Effector memory CD8-positive, alpha-beta T cell (primary cell): ENCODE results near the gene FOXF2.
A peak's percentile ranks its signal among the peaks of the same experiment; 100 is the strongest.
"Not testable (repeated sequence)": the region's sequence is repeated elsewhere in the genome, so short reads cannot be mapped to it uniquely, and the experiment has no call there.

Experiments used
- ATAC-seq: fragments of 150-1000 bp; cut with Tn5 transposase; replicated peaks from 2 replicates; pipeline ENCODE4 v1.10.0; 2021; ENCODE audit warnings: mild to moderate bottlenecking, moderate library complexity
- DNase-seq, 3 experiments: peaks; one replicate each; pipeline ENCODE4 v3.0.0; 2021
- H3K27ac Mint-ChIP-seq, 2 donors: one replicate each; pipeline ENCODE4 v1.8.0; 2022; ENCODE audit warnings: mild to moderate bottlenecking in 2 of 2, mixed read lengths in 2 of 2, moderate library complexity in 2 of 2
- H3K27me3 Mint-ChIP-seq, 2 donors: one replicate each; pipeline ENCODE4 v1.8.0; 2022; ENCODE audit warnings: mixed read lengths in 2 of 2
- H3K36me3 Mint-ChIP-seq: one replicate; pipeline ENCODE4 v1.8.0; 2022; ENCODE audit warnings: mild to moderate bottlenecking, moderate library complexity, mixed read lengths; ENCODE audit not compliant: insufficient read depth
- H3K4me1 Mint-ChIP-seq, 2 donors: one replicate each; pipeline ENCODE4 v1.8.0; 2022; ENCODE audit warnings: low read depth in 2 of 2, mixed read lengths in 2 of 2
- H3K4me3 Mint-ChIP-seq, 2 donors: one replicate each; pipeline ENCODE4 v1.8.0; 2022; ENCODE audit warnings: mild to moderate bottlenecking in 2 of 2, mixed read lengths in 2 of 2, moderate library complexity in 2 of 2
- H3K9me3 Mint-ChIP-seq, 2 donors: one replicate each; pipeline ENCODE4 v1.8.0; 2022; ENCODE audit warnings: mixed read lengths in 2 of 2
- total RNA-seq, 9 experiments: gene quantifications; one replicate each; lab custom pipeline; 2026; lab: John Stamatoyannopoulos, UW

Gene FOXF2
- total RNA-seq, result 0 to 1.2 (median 0) reads per million in 9 experiments

DNA sequence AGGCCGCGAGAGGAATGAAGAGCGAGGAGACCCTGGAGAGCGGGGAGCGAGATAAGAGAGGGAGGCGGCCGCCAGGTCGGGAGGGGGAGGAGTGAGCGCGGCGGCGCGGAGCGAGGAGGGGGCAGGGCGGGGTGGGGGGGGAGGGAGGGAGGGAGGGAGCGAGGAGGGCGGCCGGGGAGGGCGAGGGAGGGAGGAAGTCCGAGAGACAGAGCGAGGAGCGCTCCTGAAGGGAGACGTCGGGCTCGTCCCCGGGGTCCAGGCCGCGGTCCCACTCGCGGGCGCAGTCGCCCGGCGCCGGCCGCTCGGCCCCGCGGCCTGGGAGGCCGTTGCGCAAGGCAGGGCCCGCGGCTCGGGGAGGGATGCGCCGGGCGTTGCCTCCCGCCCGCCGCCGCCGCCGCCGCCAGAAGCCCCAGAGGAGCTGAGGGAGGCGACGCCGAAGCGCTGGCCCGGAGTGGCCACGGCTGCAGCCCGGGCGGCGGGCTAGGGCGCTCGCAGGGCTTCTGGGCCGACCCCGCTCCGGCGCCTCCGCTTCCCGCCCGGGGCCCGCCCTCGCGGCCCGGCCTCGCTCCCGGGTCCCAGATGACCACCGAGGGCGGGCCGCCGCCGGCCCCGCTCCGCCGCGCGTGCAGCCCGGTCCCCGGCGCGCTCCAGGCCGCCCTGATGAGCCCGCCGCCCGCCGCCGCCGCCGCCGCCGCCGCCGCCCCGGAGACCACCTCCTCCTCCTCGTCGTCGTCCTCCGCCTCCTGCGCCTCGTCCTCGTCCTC lies at the start of gene FOXF2:
Gene FOXF2, plus strand, starts transcription at position 208 of the 764 bp plus-strand sequence. Its CDS starts 372 bp downstream, at position 580.
- peaks cover 6% of the 10 kb centered on the region for H3K36me3 Mint-ChIP-seq
- H3K4me1 Mint-ChIP-seq, result peaks cover 15 to 17% of the 10 kb centered on the region in 2 donors
- ATAC-seq (no peak), DNase-seq (no peak)
- H3K27ac Mint-ChIP-seq, result peak within 1 kb of the TSS in 1 of 2 donors; percentile 41
- peaks cover 69 to 94% of the 10 kb centered on the region in 2 donors for H3K27me3 Mint-ChIP-seq
- H3K4me3 Mint-ChIP-seq, result peak within 1 kb of the TSS; percentile 77 to 81
- no peaks in the 10 kb centered on the region for H3K9me3 Mint-ChIP-seq

DNA sequence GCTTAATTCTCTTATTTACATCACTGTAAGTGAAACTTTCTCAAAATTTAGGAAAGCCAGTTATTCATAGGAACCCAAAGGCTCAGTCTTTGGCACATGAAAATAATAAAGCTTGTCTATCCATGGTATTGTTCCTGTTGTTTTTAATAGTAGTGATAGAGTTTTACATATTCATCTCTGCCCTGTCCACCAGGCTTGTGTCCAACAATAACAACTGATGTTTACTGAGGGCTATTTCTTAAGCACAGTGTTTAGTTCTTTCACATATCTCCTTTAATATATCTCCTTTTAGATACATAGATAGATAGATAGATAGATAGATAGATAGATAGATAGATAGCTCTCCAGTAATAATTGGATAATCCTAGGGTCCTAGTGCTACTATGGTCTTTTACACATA lies 43.3 kb upstream of the FOXF2 start:
- H3K4me1 Mint-ChIP-seq, result no peaks in the 10 kb centered on the region
- H3K27ac Mint-ChIP-seq, result no peak overlapping the region
- DNase-seq, result no peak
- no peak for ATAC-seq
- no peak overlapping the region for H3K4me3 Mint-ChIP-seq
- H3K36me3 Mint-ChIP-seq, result no peaks in the 10 kb centered on the region
- peaks cover 57% of the 10 kb centered on the region in 2 donors for H3K27me3 Mint-ChIP-seq
- peaks cover 2 to 9% of the 10 kb centered on the region in 2 donors for H3K9me3 Mint-ChIP-seq

DNA sequence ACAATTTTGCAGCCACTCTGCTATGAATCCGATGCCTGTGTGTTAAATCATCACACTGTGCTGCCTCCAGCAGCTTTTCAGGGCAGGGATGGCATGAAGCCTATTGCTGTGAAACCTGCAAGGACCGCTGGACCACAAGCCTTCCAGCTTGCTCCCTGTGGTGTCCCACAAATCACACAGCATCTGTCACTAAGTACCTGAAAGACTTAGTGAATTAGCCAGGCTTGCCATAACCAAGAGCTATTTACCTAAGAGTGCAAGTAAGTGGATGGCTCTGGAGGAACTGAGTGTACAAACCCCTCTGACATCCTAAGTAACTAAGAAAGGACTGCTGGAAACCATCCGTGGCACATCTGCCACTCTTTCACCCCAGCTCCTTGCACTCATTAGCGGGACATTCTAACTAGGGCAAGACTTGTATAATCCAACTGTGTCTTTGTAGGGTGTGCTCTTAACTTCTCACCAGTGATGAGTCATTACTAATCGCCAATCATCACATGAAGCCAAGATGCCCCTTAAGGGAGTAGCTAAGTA lies 42.8 kb upstream of the FOXF2 start:
- DNase-seq (no peak), ATAC-seq (no peak)
- no peaks in the 10 kb centered on the region for H3K36me3 Mint-ChIP-seq
- H3K4me1 Mint-ChIP-seq, result no peaks in the 10 kb centered on the region
- peaks cover 55 to 57% of the 10 kb centered on the region in 2 donors for H3K27me3 Mint-ChIP-seq
- H3K27ac Mint-ChIP-seq, result no peak overlapping the region
- peaks cover 7 to 11% of the 10 kb centered on the region in 2 donors for H3K9me3 Mint-ChIP-seq
- H3K4me3 Mint-ChIP-seq, result no peak overlapping the region

DNA sequence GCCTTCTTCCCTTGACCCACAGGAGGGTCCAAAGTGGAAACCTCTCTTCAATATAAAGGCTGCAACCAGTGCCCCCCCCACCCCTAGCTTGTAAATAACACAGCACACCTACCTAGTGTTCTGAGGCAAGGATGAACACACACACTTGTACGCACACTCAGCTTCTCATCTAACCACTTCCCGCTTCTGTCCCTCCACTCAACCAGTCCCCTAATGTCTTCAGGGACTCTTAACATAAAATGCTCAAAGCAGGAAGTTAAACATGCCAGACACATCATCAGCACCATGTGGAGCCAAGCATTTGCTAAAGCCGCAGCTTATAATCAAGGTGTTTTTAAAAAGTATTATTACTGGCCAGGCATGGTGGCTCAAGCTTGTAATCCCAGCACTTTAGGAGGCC lies 42.2 kb upstream of the FOXF2 start:
- Mint-ChIP-seq H3K9me3 (peaks cover 11% of the 10 kb centered on the region in 2 donors), H3K27me3 (peaks cover 57% of the 10 kb centered on the region in 2 donors), H3K4me1 (no peaks in the 10 kb centered on the region), H3K27ac (no peak overlapping the region), H3K4me3 (no peak overlapping the region), H3K36me3 (no peaks in the 10 kb centered on the region)
- ATAC-seq (no peak), DNase-seq (no peak)

DNA sequence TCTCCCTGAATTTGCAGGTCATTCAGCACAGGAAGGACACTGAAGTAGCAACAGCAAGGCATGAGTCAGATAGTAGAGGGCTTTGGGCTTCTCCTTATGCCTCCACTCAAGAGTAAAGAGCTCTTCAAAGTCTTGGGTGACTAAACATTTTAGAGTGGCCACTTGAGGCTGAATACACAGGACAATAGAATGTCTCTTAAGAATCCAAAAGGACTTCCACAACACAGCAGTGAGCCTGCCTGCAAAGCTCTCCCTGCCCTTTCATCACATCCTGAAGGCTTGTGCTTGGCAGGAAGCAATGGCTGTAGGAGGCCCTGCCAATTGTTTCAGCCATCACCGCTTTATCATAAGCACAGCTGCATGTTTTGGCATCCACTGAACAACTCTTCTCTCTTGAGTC lies 40.7 kb upstream of the FOXF2 start:
- H3K4me3 Mint-ChIP-seq, result no peak overlapping the region
- H3K27me3 Mint-ChIP-seq, result peaks cover 60 to 72% of the 10 kb centered on the region in 2 donors
- no peak overlapping the region for H3K27ac Mint-ChIP-seq
- H3K4me1 Mint-ChIP-seq, result no peaks in the 10 kb centered on the region
- H3K36me3 Mint-ChIP-seq, result no peaks in the 10 kb centered on the region
- no peak for ATAC-seq
- DNase-seq, result no peak
- H3K9me3 Mint-ChIP-seq, result peaks cover 11% of the 10 kb centered on the region in 2 donors

DNA sequence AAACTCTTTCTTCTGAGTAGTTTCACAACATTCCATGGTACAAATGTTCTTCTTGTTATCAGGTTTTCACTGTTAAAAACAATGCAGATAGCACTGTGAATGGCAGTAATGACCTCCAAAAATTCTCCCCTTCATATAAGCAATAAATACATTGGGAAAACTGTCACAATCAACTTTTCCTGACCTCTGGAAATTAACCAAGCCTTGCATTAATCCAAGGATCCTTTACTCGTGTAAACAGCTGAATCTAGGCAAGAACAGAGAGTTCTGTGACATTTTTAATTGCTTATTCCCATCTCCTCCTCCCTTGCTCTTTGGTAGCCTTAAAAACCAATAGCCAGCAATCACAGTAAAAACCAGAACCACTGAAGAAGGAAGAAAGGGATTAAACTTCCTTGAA lies 39.7 kb upstream of the FOXF2 start:
- no peaks in the 10 kb centered on the region for H3K36me3 Mint-ChIP-seq
- no peak overlapping the region for H3K27ac Mint-ChIP-seq
- no peak overlapping the region for H3K4me3 Mint-ChIP-seq
- peaks cover 59 to 80% of the 10 kb centered on the region in 2 donors for H3K27me3 Mint-ChIP-seq
- ATAC-seq, result no peak
- H3K9me3 Mint-ChIP-seq, result peaks cover 5 to 11% of the 10 kb centered on the region in 2 donors
- H3K4me1 Mint-ChIP-seq, result no peaks in the 10 kb centered on the region
- DNase-seq, result no peak

DNA sequence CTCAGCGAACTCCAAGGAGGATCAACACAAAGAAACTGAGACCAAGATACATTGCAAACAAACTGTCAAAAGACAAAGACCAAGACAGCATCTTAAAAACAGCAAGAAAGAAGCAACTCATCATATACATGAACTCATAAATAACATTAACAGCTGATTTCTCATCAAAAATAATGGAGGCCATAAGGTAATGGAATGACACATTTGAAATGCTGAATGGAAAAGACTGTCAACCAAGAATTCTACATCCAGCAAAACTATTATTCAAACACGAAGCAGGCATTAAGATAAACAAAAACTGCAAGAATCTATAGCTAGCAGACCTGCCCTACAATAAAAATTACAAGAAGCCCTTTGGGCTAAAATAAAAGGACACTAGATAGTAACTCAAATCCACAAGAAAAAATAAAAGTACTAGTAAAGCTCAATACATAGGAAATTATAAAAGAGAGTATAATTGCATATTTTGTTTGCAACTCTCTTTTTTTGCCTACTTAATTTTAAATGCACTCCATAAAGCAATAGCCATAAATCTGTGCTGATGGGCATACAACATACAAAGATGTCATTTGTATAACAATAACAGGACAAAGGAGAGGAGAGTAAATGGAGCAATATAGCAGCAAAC lies 37.9 kb upstream of the FOXF2 start:
- peaks cover 60 to 80% of the 10 kb centered on the region in 2 donors for H3K27me3 Mint-ChIP-seq
- no peak for DNase-seq
- H3K4me3 Mint-ChIP-seq, result no peak overlapping the region

DNA sequence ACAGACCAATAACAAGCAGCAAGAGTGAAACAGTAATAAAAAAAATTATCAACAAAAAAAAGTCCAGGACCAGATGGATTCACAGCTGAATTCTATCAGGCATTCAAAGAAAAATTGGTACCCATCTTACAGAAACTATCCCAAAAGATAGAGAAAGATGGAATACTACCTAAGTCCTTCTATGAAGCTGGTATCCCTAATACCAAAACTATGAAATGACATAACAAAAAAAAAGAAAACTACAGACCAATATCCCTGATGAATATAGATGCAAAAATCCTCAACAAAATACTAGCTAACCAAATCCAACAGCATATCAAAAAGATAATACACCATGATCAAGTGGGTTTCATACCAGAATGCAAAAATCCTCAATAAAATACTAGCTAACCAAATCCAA lies 34.3 kb upstream of the FOXF2 start:
- not testable (repeated sequence) for H3K27ac Mint-ChIP-seq, H3K4me3 Mint-ChIP-seq, DNase-seq, ATAC-seq, H3K4me1 Mint-ChIP-seq, H3K36me3 Mint-ChIP-seq
- H3K9me3 Mint-ChIP-seq, result peaks cover 2 to 11% of the 10 kb centered on the region in 2 donors
- H3K27me3 Mint-ChIP-seq, result peaks cover 45 to 60% of the 10 kb centered on the region in 2 donors

More for the DNA sequence above, 37.9 kb upstream of the FOXF2 start:
- Mint-ChIP-seq H3K27ac (no peak overlapping the region), H3K9me3 (peaks cover 2 to 11% of the 10 kb centered on the region in 2 donors), H3K4me1 (no peaks in the 10 kb centered on the region), H3K36me3 (no peaks in the 10 kb centered on the region)
- ATAC-seq, result no peak

DNA sequence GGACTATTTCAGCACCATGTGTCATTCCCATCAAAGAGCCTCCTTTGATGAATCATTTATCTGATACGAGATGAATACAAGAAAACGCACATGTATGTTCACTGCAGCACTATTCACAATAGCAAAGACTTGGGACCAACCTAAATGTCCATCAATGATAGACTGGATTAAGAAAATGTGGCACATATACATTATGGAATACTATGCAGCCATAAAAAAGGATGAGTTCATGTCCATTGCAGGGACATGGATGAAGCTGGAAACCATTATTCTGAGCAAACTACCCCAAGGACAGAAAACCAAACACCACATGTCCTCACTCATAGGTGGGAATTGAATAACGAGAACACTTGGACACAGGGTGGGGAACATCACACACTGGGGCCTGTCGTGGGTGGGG lies 27.7 kb upstream of the FOXF2 start:
- H3K4me3 Mint-ChIP-seq, result not testable (repeated sequence)

DNA sequence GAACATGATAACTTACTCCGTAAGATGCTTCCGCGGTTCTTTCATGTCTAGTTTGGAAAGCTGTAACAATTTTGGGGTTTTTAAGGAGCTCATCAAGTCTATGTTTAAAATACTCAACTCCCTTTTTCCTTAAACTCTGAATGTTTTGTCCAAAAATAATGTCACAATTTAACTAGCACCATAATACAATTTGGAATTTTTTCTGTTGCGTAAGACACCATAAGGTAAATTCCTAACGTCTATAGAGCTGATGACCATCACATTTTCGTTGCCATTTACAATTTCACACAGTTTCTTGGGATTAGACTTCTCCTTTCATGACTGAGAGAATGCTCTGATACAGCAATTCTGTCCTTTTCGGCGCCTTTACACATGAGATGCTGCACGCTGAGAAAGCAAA lies 26.7 kb upstream of the FOXF2 start:
- no peak for ATAC-seq
- Mint-ChIP-seq H3K9me3 (no peaks in the 10 kb centered on the region), H3K36me3 (no peaks in the 10 kb centered on the region), H3K4me1 (no peaks in the 10 kb centered on the region), H3K27me3 (peaks cover 44 to 58% of the 10 kb centered on the region in 2 donors), H3K27ac (no peak overlapping the region), H3K4me3 (no peak overlapping the region)
- no peak for DNase-seq

More for the DNA sequence above, 27.7 kb upstream of the FOXF2 start:
- H3K27me3 Mint-ChIP-seq, result peaks cover 39 to 52% of the 10 kb centered on the region in 2 donors
- H3K4me1 Mint-ChIP-seq, ATAC-seq, H3K9me3 Mint-ChIP-seq, DNase-seq, H3K36me3 Mint-ChIP-seq, H3K27ac Mint-ChIP-seq: not testable (repeated sequence)

DNA sequence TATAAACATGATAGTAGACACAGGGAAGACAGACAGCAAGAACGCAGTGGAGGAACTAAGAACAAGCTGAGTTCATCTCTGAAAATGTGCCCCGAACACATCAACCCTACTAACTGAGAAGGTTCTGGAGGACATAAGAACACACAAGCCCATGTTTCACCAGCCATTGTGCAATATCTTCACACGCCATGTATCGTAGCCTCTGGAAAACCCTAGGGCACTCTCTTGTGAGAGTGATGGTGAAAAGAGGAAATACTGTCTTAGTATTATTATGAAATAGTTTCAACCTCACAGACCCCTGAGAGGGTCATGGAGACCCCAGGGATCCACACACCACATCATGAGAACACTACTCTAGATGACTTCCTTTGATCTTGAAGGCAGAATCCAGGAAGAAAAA lies 26.1 kb upstream of the FOXF2 start:
- no peaks in the 10 kb centered on the region for H3K36me3 Mint-ChIP-seq
- H3K4me3 Mint-ChIP-seq, result no peak overlapping the region
- H3K27me3 Mint-ChIP-seq, result peaks cover 49 to 65% of the 10 kb centered on the region in 2 donors
- no peaks in the 10 kb centered on the region for H3K9me3 Mint-ChIP-seq
- no peaks in the 10 kb centered on the region for H3K4me1 Mint-ChIP-seq
- H3K27ac Mint-ChIP-seq, result no peak overlapping the region
- DNase-seq (no peak), ATAC-seq (no peak)

DNA sequence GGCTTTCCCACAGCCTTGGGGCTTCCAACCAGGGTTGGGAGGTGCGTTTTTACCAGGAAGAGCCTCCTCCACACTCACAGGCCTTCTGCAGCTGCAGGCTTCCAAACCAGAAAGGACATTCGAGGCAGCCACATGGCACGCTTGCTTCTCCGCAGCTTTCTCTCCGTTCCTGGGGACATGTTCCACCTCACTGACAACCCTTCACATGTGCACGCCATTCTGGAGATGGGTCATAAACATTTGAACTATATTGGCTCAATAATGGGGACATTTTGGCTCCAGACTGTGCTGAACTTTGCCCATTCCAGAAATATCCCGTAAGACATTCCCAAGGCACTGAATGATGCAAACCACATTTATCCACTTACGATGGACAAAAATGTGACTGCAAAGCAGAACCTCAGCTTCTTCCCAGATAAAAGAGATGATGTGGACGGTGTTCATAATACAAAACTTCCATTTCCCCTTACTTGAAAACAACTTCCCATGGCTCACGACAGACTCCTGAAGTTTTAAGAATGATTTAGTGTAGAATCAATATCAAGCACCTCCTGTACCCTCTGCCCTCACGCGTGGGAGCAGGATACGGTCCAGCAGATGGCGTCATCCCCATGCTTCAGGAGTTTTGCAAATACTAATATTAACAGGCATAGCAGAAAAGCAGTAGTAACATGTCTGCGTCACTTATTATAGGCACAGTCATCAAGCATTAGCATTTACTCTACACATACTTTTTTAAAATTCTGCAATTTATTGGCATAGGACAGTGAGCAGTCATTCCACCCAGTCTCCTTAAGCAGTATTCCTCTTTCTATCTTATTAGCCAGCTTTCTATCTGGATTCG lies 25.4 kb upstream of the FOXF2 start:
- Mint-ChIP-seq H3K27ac (no peak overlapping the region), H3K27me3 (peaks cover 53 to 68% of the 10 kb centered on the region in 2 donors), H3K4me3 (no peak overlapping the region), H3K9me3 (no peaks in the 10 kb centered on the region), H3K36me3 (no peaks in the 10 kb centered on the region), H3K4me1 (no peaks in the 10 kb centered on the region)
- ATAC-seq (no peak), DNase-seq (no peak)

DNA sequence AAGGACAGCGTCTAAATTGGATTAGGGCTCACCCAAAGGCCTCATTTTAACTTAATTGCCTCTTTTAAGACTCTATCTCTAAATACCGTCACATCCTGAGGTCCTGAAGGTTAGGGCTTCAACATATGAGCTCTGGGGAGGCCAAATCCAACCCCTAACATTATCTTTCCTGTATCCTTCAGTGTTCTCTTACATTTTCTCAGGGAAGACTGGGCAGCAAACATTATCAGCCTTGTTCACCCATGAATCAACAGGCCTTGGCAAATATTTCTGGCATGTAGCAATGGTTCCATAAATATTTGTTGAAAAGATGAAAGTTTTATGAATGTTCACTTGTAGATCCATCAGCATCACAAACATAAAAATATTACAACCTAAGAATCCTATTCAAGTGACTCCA lies 24.6 kb upstream of the FOXF2 start:
- DNase-seq (no peak), ATAC-seq (no peak)
- Mint-ChIP-seq H3K36me3 (no peaks in the 10 kb centered on the region), H3K9me3 (peaks cover 0 to 2% of the 10 kb centered on the region in 2 donors), H3K27me3 (peaks cover 47 to 68% of the 10 kb centered on the region in 2 donors), H3K4me1 (no peaks in the 10 kb centered on the region), H3K27ac (no peak overlapping the region), H3K4me3 (no peak overlapping the region)
